ENCODE data around the gene CLOCK.
A peak's percentile ranks its signal among the peaks of the same experiment; 100 is the strongest.
"Not testable (repeated sequence)": the region's sequence is repeated elsewhere in the genome, so short reads cannot be mapped to it uniquely, and the experiment has no call there.

The CLOCK gene

GRCh38 chr4:55560096-55560495, 13.4 kb upstream of the CLOCK start:
- no peak overlapping the region for H3K9ac ChIP-seq (ENCODE audit: low read depth in 1 of 2, low read length in 2 of 2)
- no peaks in the 10 kb centered on the region for H3K36me3 ChIP-seq (ENCODE audit: control insufficient read depth in 1 of 2, insufficient read depth in 2 of 2, low read length in 2 of 2)
- no peak overlapping the region for H3K4me3 ChIP-seq (ENCODE audit: low read depth in 1 of 2, low read length in 2 of 2)
- H3K4me1 ChIP-seq (ENCODE audit: control insufficient read depth in 1 of 2, insufficient read depth in 2 of 2, low read length in 2 of 2), result no peaks in the 10 kb centered on the region
- H3K9me3 ChIP-seq (ENCODE audit: control insufficient read depth in 1 of 2, low read length in 2 of 2), result no peaks in the 10 kb centered on the region
- no peaks in the 10 kb centered on the region for H3K27me3 ChIP-seq (ENCODE audit: control insufficient read depth in 1 of 2, insufficient read depth in 2 of 2, low read length in 2 of 2)
- H3K27ac ChIP-seq (ENCODE audit: low read depth, low read length), result no peak overlapping the region

- Histone ChIP-seq H3K4me1 (ENCODE audit: control insufficient read depth in 1 of 2, insufficient read depth in 2 of 2, low read length in 2 of 2) (no peaks in the 10 kb centered on the region), H3K36me3 (ENCODE audit: control insufficient read depth in 1 of 2, insufficient read depth in 2 of 2, low read length in 2 of 2) (no peaks in the 10 kb centered on the region), H3K4me3 (ENCODE audit: low read depth in 1 of 2, low read length in 2 of 2) (no peak overlapping the region), H3K27ac (ENCODE audit: low read depth, low read length) (no peak overlapping the region), H3K9ac (ENCODE audit: low read depth in 1 of 2, low read length in 2 of 2) (no peak overlapping the region), H3K9me3 (ENCODE audit: control insufficient read depth in 1 of 2, low read length in 2 of 2) (no peaks in the 10 kb centered on the region), H3K27me3 (ENCODE audit: control insufficient read depth in 1 of 2, insufficient read depth in 2 of 2, low read length in 2 of 2) (no peaks in the 10 kb centered on the region)
These were observed 7.8 kb upstream of the CLOCK start for GRCh38 chr4:55554453-55555030.

GRCh38 chr4:55553441-55554201, 6.9 kb upstream of the CLOCK start:
- H3K36me3 ChIP-seq (ENCODE audit: control insufficient read depth in 1 of 2, insufficient read depth in 2 of 2, low read length in 2 of 2), result no peaks in the 10 kb centered on the region
- H3K27ac ChIP-seq (ENCODE audit: low read depth, low read length), result no peak overlapping the region
- H3K4me3 ChIP-seq (ENCODE audit: low read depth in 1 of 2, low read length in 2 of 2), result peak overlapping the region; percentile 50 to 55
- peaks cover 0 to 1% of the 10 kb centered on the region in 2 donors for H3K4me1 ChIP-seq (ENCODE audit: control insufficient read depth in 1 of 2, insufficient read depth in 2 of 2, low read length in 2 of 2)
- H3K9me3 ChIP-seq (ENCODE audit: control insufficient read depth in 1 of 2, low read length in 2 of 2), result no peaks in the 10 kb centered on the region
- H3K27me3 ChIP-seq (ENCODE audit: control insufficient read depth in 1 of 2, insufficient read depth in 2 of 2, low read length in 2 of 2), result no peaks in the 10 kb centered on the region
- no peak overlapping the region for H3K9ac ChIP-seq (ENCODE audit: low read depth in 1 of 2, low read length in 2 of 2)

DNA sequence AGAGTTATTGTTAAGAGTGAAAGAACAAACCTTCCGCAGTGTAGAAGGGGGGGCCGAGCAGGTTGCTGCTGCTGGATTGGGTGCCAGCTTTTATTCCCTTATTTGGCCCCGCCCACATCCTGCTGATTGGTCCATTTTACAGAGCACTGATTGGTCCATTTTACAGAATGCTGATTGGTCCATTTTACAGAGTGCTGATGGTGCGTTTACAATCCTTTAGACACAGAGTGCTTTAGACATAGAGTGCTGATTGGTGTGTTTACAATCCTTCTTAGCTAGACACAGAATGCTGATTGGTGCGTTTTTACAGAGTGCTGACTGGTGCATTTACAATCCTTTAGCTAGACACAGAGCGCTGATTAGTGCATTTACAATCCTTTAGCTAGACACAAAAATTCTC, 5.3 kb upstream of the CLOCK start:
- peaks cover 7 to 15% of the 10 kb centered on the region in 2 donors for H3K4me1 ChIP-seq (ENCODE audit: control insufficient read depth in 1 of 2, insufficient read depth in 2 of 2, low read length in 2 of 2)
- H3K27ac ChIP-seq (ENCODE audit: low read depth, low read length); H3K9me3 ChIP-seq (ENCODE audit: control insufficient read depth in 1 of 2, low read length in 2 of 2): not testable (repeated sequence)

GRCh38 chr4:55549888-55550287, 3.2 kb upstream of the CLOCK start:
- no peak overlapping the region for H3K27ac ChIP-seq (ENCODE audit: low read depth, low read length)
- H3K9me3 ChIP-seq (ENCODE audit: control insufficient read depth in 1 of 2, low read length in 2 of 2), result no peaks in the 10 kb centered on the region
- no peak overlapping the region for H3K4me3 ChIP-seq (ENCODE audit: low read depth in 1 of 2, low read length in 2 of 2)
- peaks cover 7 to 15% of the 10 kb centered on the region in 2 donors for H3K4me1 ChIP-seq (ENCODE audit: control insufficient read depth in 1 of 2, insufficient read depth in 2 of 2, low read length in 2 of 2)
- H3K36me3 ChIP-seq (ENCODE audit: control insufficient read depth in 1 of 2, insufficient read depth in 2 of 2, low read length in 2 of 2), result no peaks in the 10 kb centered on the region
- no peak overlapping the region for H3K9ac ChIP-seq (ENCODE audit: low read depth in 1 of 2, low read length in 2 of 2)
- H3K27me3 ChIP-seq (ENCODE audit: control insufficient read depth in 1 of 2, insufficient read depth in 2 of 2, low read length in 2 of 2), result no peaks in the 10 kb centered on the region

More for the DNA sequence above, 5.3 kb upstream of the CLOCK start:
- not testable (repeated sequence) for H3K9ac ChIP-seq (ENCODE audit: low read depth in 1 of 2, low read length in 2 of 2); H3K36me3 ChIP-seq (ENCODE audit: control insufficient read depth in 1 of 2, insufficient read depth in 2 of 2, low read length in 2 of 2); H3K4me3 ChIP-seq (ENCODE audit: low read depth in 1 of 2, low read length in 2 of 2); H3K27me3 ChIP-seq (ENCODE audit: control insufficient read depth in 1 of 2, insufficient read depth in 2 of 2, low read length in 2 of 2)

- H3K36me3 ChIP-seq (ENCODE audit: control insufficient read depth in 1 of 2, insufficient read depth in 2 of 2, low read length in 2 of 2), result no peaks in the 10 kb centered on the region
- peak overlapping the region in 1 of 2 donors; percentile 55 for H3K9ac ChIP-seq (ENCODE audit: low read depth in 1 of 2, low read length in 2 of 2)
- peaks cover 7 to 22% of the 10 kb centered on the region in 2 donors for H3K4me1 ChIP-seq (ENCODE audit: control insufficient read depth in 1 of 2, insufficient read depth in 2 of 2, low read length in 2 of 2)
- H3K9me3 ChIP-seq (ENCODE audit: control insufficient read depth in 1 of 2, low read length in 2 of 2), result no peaks in the 10 kb centered on the region
- peak overlapping the region; percentile 87 for H3K27ac ChIP-seq (ENCODE audit: low read depth, low read length)
- H3K4me3 ChIP-seq (ENCODE audit: low read depth in 1 of 2, low read length in 2 of 2), result peak overlapping the region in 1 of 2 donors; percentile 94
- H3K27me3 ChIP-seq (ENCODE audit: control insufficient read depth in 1 of 2, insufficient read depth in 2 of 2, low read length in 2 of 2), result no peaks in the 10 kb centered on the region
These were observed 1.2 kb upstream of the CLOCK start for GRCh38 chr4:55547918-55548317.

GRCh38 chr4:55547466-55547770, 709 bp upstream of the CLOCK start:
- Histone ChIP-seq H3K36me3 (ENCODE audit: control insufficient read depth in 1 of 2, insufficient read depth in 2 of 2, low read length in 2 of 2) (no peaks in the 10 kb centered on the region), H3K9me3 (ENCODE audit: control insufficient read depth in 1 of 2, low read length in 2 of 2) (no peaks in the 10 kb centered on the region), H3K4me1 (ENCODE audit: control insufficient read depth in 1 of 2, insufficient read depth in 2 of 2, low read length in 2 of 2) (peaks cover 7 to 22% of the 10 kb centered on the region in 2 donors), H3K4me3 (ENCODE audit: low read depth in 1 of 2, low read length in 2 of 2) (peak overlapping the region; percentile 88 to 94), H3K27ac (ENCODE audit: low read depth, low read length) (peak overlapping the region; percentile 87), H3K9ac (ENCODE audit: low read depth in 1 of 2, low read length in 2 of 2) (peak overlapping the region; percentile 55 to 79), H3K27me3 (ENCODE audit: control insufficient read depth in 1 of 2, insufficient read depth in 2 of 2, low read length in 2 of 2) (no peaks in the 10 kb centered on the region)

GRCh38 chr4:55546506-55546755, 278 bp downstream of the CLOCK start:
- Histone ChIP-seq H3K4me1 (ENCODE audit: control insufficient read depth in 1 of 2, insufficient read depth in 2 of 2, low read length in 2 of 2) (peaks cover 7 to 25% of the 10 kb centered on the region in 2 donors), H3K27ac (ENCODE audit: low read depth, low read length) (peak overlapping the region; percentile 90), H3K9ac (ENCODE audit: low read depth in 1 of 2, low read length in 2 of 2) (peak overlapping the region; percentile 55 to 79), H3K4me3 (ENCODE audit: low read depth in 1 of 2, low read length in 2 of 2) (peak overlapping the region; percentile 88 to 94), H3K9me3 (ENCODE audit: control insufficient read depth in 1 of 2, low read length in 2 of 2) (no peaks in the 10 kb centered on the region), H3K27me3 (ENCODE audit: control insufficient read depth in 1 of 2, insufficient read depth in 2 of 2, low read length in 2 of 2) (no peaks in the 10 kb centered on the region), H3K36me3 (ENCODE audit: control insufficient read depth in 1 of 2, insufficient read depth in 2 of 2, low read length in 2 of 2) (no peaks in the 10 kb centered on the region)

- no peaks in the 10 kb centered on the region for H3K36me3 ChIP-seq (ENCODE audit: control insufficient read depth in 1 of 2, insufficient read depth in 2 of 2, low read length in 2 of 2)
- no peaks in the 10 kb centered on the region for H3K27me3 ChIP-seq (ENCODE audit: control insufficient read depth in 1 of 2, insufficient read depth in 2 of 2, low read length in 2 of 2)
- H3K4me1 ChIP-seq (ENCODE audit: control insufficient read depth in 1 of 2, insufficient read depth in 2 of 2, low read length in 2 of 2), result peaks cover 7 to 29% of the 10 kb centered on the region in 2 donors
- peak overlapping the region; percentile 90 for H3K27ac ChIP-seq (ENCODE audit: low read depth, low read length)
- peak overlapping the region; percentile 64 to 74 for H3K9ac ChIP-seq (ENCODE audit: low read depth in 1 of 2, low read length in 2 of 2)
- H3K9me3 ChIP-seq (ENCODE audit: control insufficient read depth in 1 of 2, low read length in 2 of 2), result no peaks in the 10 kb centered on the region
- H3K4me3 ChIP-seq (ENCODE audit: low read depth in 1 of 2, low read length in 2 of 2), result peak overlapping the region; percentile 88 to 94
These were observed 836 bp downstream of the CLOCK start for GRCh38 chr4:55545641-55546505.

DNA sequence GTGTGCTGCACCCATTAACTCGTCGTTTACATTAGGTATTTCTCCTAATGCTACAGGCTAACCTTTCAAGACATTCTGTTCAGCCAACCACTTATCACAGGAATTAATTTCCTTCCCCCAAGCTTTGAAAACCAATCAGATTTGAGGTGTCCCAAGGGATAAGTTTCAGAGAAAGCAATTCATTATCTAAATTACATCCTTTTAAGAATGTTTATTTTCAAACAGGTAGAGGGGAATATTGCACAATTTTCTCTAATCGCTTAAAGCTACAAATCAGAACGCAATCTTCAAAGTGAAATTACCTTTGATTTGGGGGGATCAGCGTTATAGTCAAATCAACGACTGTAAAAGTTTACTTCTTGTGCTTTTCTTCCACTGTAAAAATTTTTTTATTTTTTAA, 1.6 kb downstream of the CLOCK start:
- Histone ChIP-seq H3K4me3 (ENCODE audit: low read depth in 1 of 2, low read length in 2 of 2) (peak overlapping the region; percentile 88 to 94), H3K9me3 (ENCODE audit: control insufficient read depth in 1 of 2, low read length in 2 of 2) (no peaks in the 10 kb centered on the region), H3K9ac (ENCODE audit: low read depth in 1 of 2, low read length in 2 of 2) (peak overlapping the region; percentile 64 to 74), H3K36me3 (ENCODE audit: control insufficient read depth in 1 of 2, insufficient read depth in 2 of 2, low read length in 2 of 2) (no peaks in the 10 kb centered on the region), H3K4me1 (ENCODE audit: control insufficient read depth in 1 of 2, insufficient read depth in 2 of 2, low read length in 2 of 2) (peaks cover 7 to 29% of the 10 kb centered on the region in 2 donors), H3K27ac (ENCODE audit: low read depth, low read length) (peak overlapping the region; percentile 90), H3K27me3 (ENCODE audit: control insufficient read depth in 1 of 2, insufficient read depth in 2 of 2, low read length in 2 of 2) (no peaks in the 10 kb centered on the region)

Data from duodenal mucosa (tissue), 2 donors.